Mesenchymal stem cell (in vitro differentiated cells and primary cell): Measurements from ENCODE around the gene PDIA4.
"Not testable (repeated sequence)": the region's sequence is repeated elsewhere in the genome, so short reads cannot be mapped to it uniquely, and the experiment has no call there.

Experiments
- DNase-seq: peaks from one replicate; pipeline ENCODE4 v3.0.0-alpha.2; 2013
- H2AFZ ChIP-seq: one replicate; pipeline ENCODE4 v1.6.1; 2013; ENCODE audit warnings: low read depth, mild to moderate bottlenecking, control low read depth, inconsistent platforms, low read length, moderate library complexity
- H2AK5ac ChIP-seq: 2 replicates; pipeline ENCODE4 v1.6.1; 2013; ENCODE audit warnings: low read length, moderate library complexity, mild to moderate bottlenecking, inconsistent platforms; ENCODE audit not compliant: severe bottlenecking
- H2BK120ac ChIP-seq: one replicate; pipeline ENCODE4 v1.6.1; 2013; ENCODE audit warnings: low read depth, mild to moderate bottlenecking, inconsistent platforms, low read length, moderate library complexity
- H2BK12ac ChIP-seq, 2 experiments: one replicate each; pipeline ENCODE4 v1.6.1; 2013; ENCODE audit warnings: inconsistent platforms in 2 of 2, low read length in 2 of 2, mild to moderate bottlenecking in 2 of 2, moderate library complexity in 2 of 2, control low read depth in 1 of 2
- H2BK15ac ChIP-seq: one replicate; pipeline ENCODE4 v1.6.1; 2013; ENCODE audit warnings: mild to moderate bottlenecking, low read depth, inconsistent platforms; ENCODE audit not compliant: poor library complexity, severe bottlenecking
- H2BK5ac ChIP-seq: 2 replicates; pipeline ENCODE4 v1.6.1; 2013; ENCODE audit warnings: low read depth, mild to moderate bottlenecking, low read length, control low read depth, inconsistent platforms; ENCODE audit not compliant: poor library complexity, severe bottlenecking
- H3K14ac ChIP-seq, 2 experiments: one replicate each; pipeline ENCODE4 v1.6.1; 2013; ENCODE audit warnings: inconsistent platforms in 2 of 2, low read length in 2 of 2, control low read depth in 1 of 2, mild to moderate bottlenecking in 1 of 2, moderate library complexity in 1 of 2
- H3K18ac ChIP-seq, 2 experiments: one replicate each; pipeline ENCODE4 v1.6.1; 2013; ENCODE audit warnings: inconsistent platforms in 2 of 2, low read length in 2 of 2, control low read depth in 1 of 2, low read depth in 1 of 2, mild to moderate bottlenecking in 1 of 2
- H3K23ac ChIP-seq, 2 experiments: one replicate each; pipeline ENCODE4 v1.6.1; 2013; ENCODE audit warnings: inconsistent platforms in 2 of 2, low read length in 2 of 2, mild to moderate bottlenecking in 2 of 2, moderate library complexity in 2 of 2, control low read depth in 1 of 2
- H3K27ac ChIP-seq: 2 replicates; pipeline ENCODE4 v1.5.1; 2013; ENCODE audit warnings: mild to moderate bottlenecking, moderate library complexity, low read length, control low read depth, inconsistent platforms; ENCODE audit not compliant: poor library complexity, severe bottlenecking
- H3K27me3 ChIP-seq, 2 experiments: 2 replicates each; pipeline versions ENCODE4 v1.6.1 to v1.7.0; 2013; ENCODE audit warnings: low read length in 2 of 2, mild to moderate bottlenecking in 2 of 2, moderate library complexity in 2 of 2, control low read depth in 1 of 2, inconsistent platforms in 1 of 2; ENCODE audit not compliant: control insufficient read depth in 1 of 2, insufficient read depth in 1 of 2
- H3K36me3 ChIP-seq, 2 experiments: 2 replicates each; pipeline versions ENCODE4 v1.6.1 to v1.7.0; 2013; ENCODE audit warnings: low read length in 2 of 2, control low read depth in 1 of 2, inconsistent platforms in 1 of 2, low read depth in 1 of 2, mild to moderate bottlenecking in 1 of 2; ENCODE audit not compliant: insufficient read depth in 2 of 2, control insufficient read depth in 1 of 2
- H3K4ac ChIP-seq, 2 experiments: one replicate each; pipeline ENCODE4 v1.6.1; 2013; ENCODE audit warnings: inconsistent platforms in 2 of 2, low read length in 2 of 2, mild to moderate bottlenecking in 2 of 2, moderate library complexity in 2 of 2, control low read depth in 1 of 2, low read depth in 1 of 2
- H3K4me1 ChIP-seq: 2 replicates; pipeline ENCODE4 v1.6.1; 2013; ENCODE audit warnings: low read depth, low read length, control low read depth; ENCODE audit not compliant: control insufficient read depth, insufficient read depth
- H3K4me2 ChIP-seq: 2 replicates; pipeline ENCODE4 v1.6.1; 2013; ENCODE audit warnings: low read length, mild to moderate bottlenecking, inconsistent platforms; ENCODE audit not compliant: poor library complexity, severe bottlenecking
- H3K4me3 ChIP-seq, 2 experiments: 2 replicates each; pipeline versions ENCODE4 v1.5.1 to v1.7.0; 2013; ENCODE audit warnings: low read length in 2 of 2, mild to moderate bottlenecking in 2 of 2, control low read depth in 1 of 2, low read depth in 1 of 2; ENCODE audit not compliant: insufficient read depth in 1 of 2
- H3K79me1 ChIP-seq: replicated peaks from 2 replicates; pipeline ENCODE4 v1.6.1; 2013; ENCODE audit warnings: mild to moderate bottlenecking, control low read depth, low read length, inconsistent platforms; ENCODE audit not compliant: poor library complexity, severe bottlenecking
- H3K9ac ChIP-seq: 2 replicates; pipeline ENCODE4 v1.7.0; 2013; ENCODE audit warnings: mild to moderate bottlenecking, low read length, moderate library complexity
- H3K9me3 ChIP-seq: 2 replicates; pipeline ENCODE4 v1.7.0; 2013; ENCODE audit warnings: mild to moderate bottlenecking, low read length; ENCODE audit not compliant: control insufficient read depth
- H4K8ac ChIP-seq: one replicate; pipeline ENCODE4 v1.6.1; 2013; ENCODE audit warnings: inconsistent platforms, mild to moderate bottlenecking, low read length, moderate library complexity
- H4K91ac ChIP-seq: one replicate; pipeline ENCODE4 v1.6.1; 2013; ENCODE audit warnings: mild to moderate bottlenecking, low read length, inconsistent platforms
- WGBS: methylation state at CpG from one replicate; pipeline ENCODE4 v1.1.7; 2013; ENCODE audit warnings: mixed read lengths; 5-methylcytosine and 5-hydroxymethylcytosine counted together

Gene PDIA4

GRCh38 chr7:149046416-149046815 is 18.1 kb upstream of the PDIA4 start:
- Histone ChIP-seq H2BK15ac (no peak overlapping the region), H3K14ac (no peak overlapping the region), H3K18ac (no peak overlapping the region), H2BK120ac (no peak overlapping the region), H3K4me1 (no peaks in the 10 kb centered on the region), H3K4me2 (no peak overlapping the region), H2BK5ac (no peak overlapping the region), H2BK12ac (no peak overlapping the region), H3K27me3 (no peaks in the 10 kb centered on the region), H4K8ac (no peak overlapping the region), H3K9me3 (no peaks in the 10 kb centered on the region), H2AFZ (no peak overlapping the region), H4K91ac (no peak overlapping the region), H3K4me3 (no peak overlapping the region), H3K23ac (no peak overlapping the region), H2AK5ac (no peak overlapping the region), H3K9ac (no peak overlapping the region), H3K4ac (no peak overlapping the region), H3K36me3 (no peaks in the 10 kb centered on the region), H3K79me1 (no peaks in the 10 kb centered on the region), H3K27ac (no peak overlapping the region)
- no CpG with 5 or more reads among the region's 2 CpGs for WGBS
- DNase-seq, result no peak

- H2AK5ac ChIP-seq, result no peak overlapping the region
- no peak overlapping the region for H3K27ac ChIP-seq
- H2BK12ac ChIP-seq, result no peak overlapping the region
- H3K9me3 ChIP-seq, result no peaks in the 10 kb centered on the region
- H3K4me2 ChIP-seq, result no peak overlapping the region
- no peaks in the 10 kb centered on the region for H3K36me3 ChIP-seq
- DNase-seq, result no peak
- no peak overlapping the region for H2BK15ac ChIP-seq
- no peak overlapping the region for H3K4ac ChIP-seq
- no peaks in the 10 kb centered on the region for H3K27me3 ChIP-seq
- no peak overlapping the region for H3K18ac ChIP-seq
- WGBS, result 95% methylated on average over 8 of the region's 8 CpGs
- H4K91ac ChIP-seq, result no peak overlapping the region
- H4K8ac ChIP-seq, result no peak overlapping the region
- H3K14ac ChIP-seq, result no peak overlapping the region
- no peaks in the 10 kb centered on the region for H3K79me1 ChIP-seq
- H2BK120ac ChIP-seq, result no peak overlapping the region
- H2AFZ ChIP-seq, result no peak overlapping the region
- no peaks in the 10 kb centered on the region for H3K4me1 ChIP-seq
- no peak overlapping the region for H3K9ac ChIP-seq
- no peak overlapping the region for H2BK5ac ChIP-seq
- no peak overlapping the region for H3K23ac ChIP-seq
- H3K4me3 ChIP-seq, result no peak overlapping the region
Observed at GRCh38 chr7:149043936-149044335, 15.6 kb upstream of the PDIA4 start.

- WGBS, result 96% methylated on average over 2 of the region's 5 CpGs
Observed at GRCh38 chr7:149041350-149041749, 13.0 kb upstream of the PDIA4 start.

GRCh38 chr7:149038641-149039040 is 10.3 kb upstream of the PDIA4 start:
- H3K4ac ChIP-seq, H2BK120ac ChIP-seq, H3K14ac ChIP-seq, H2AFZ ChIP-seq, H2BK5ac ChIP-seq, H3K36me3 ChIP-seq, DNase-seq, H3K9me3 ChIP-seq, H4K8ac ChIP-seq, H3K4me1 ChIP-seq, H3K27me3 ChIP-seq, H3K4me3 ChIP-seq, H3K27ac ChIP-seq, H2AK5ac ChIP-seq, H3K4me2 ChIP-seq, H2BK15ac ChIP-seq, H3K23ac ChIP-seq, H4K91ac ChIP-seq, H2BK12ac ChIP-seq, H3K18ac ChIP-seq, H3K9ac ChIP-seq, H3K79me1 ChIP-seq: not testable (repeated sequence)
- WGBS, result 93% methylated on average over 13 of the region's 32 CpGs

More at GRCh38 chr7:149041350-149041749, 13.0 kb upstream of the PDIA4 start:
- Histone ChIP-seq H3K23ac (no peak overlapping the region), H3K14ac (no peak overlapping the region), H2BK15ac (no peak overlapping the region), H3K27ac (no peak overlapping the region), H3K36me3 (no peaks in the 10 kb centered on the region), H3K4me1 (no peaks in the 10 kb centered on the region), H2BK5ac (no peak overlapping the region), H3K27me3 (no peaks in the 10 kb centered on the region), H3K9me3 (peaks cover 5% of the 10 kb centered on the region), H3K18ac (no peak overlapping the region), H2AK5ac (no peak overlapping the region), H3K4me2 (no peak overlapping the region), H2BK12ac (no peak overlapping the region), H4K8ac (no peak overlapping the region), H3K79me1 (no peaks in the 10 kb centered on the region), H2BK120ac (no peak overlapping the region), H4K91ac (no peak overlapping the region), H3K4ac (no peak overlapping the region), H3K9ac (no peak overlapping the region), H2AFZ (no peak overlapping the region), H3K4me3 (no peak overlapping the region)
- no peak for DNase-seq
